A549 treated with RU486 at 1 μM for 4 hours (cell line): ENCODE measurements around the gene MAL. TPM values are rescaled to one million over a fixed set of nuclear protein-coding genes. Genes with fewer than 3 reads are reported as not detected.

ENCODE experiments used
- total RNA-seq: library from RNA; stranded (reverse); fragments of 200-300 nt; extraction: Qiagen RNA extraction; gene quantifications from 5 replicates; pipeline ENCODE4 v1.2.3, GENCODE V29; 2022; ENCODE audit warnings: low read depth

Gene MAL
- total RNA-seq = not detected in 5 replicates

DNA sequence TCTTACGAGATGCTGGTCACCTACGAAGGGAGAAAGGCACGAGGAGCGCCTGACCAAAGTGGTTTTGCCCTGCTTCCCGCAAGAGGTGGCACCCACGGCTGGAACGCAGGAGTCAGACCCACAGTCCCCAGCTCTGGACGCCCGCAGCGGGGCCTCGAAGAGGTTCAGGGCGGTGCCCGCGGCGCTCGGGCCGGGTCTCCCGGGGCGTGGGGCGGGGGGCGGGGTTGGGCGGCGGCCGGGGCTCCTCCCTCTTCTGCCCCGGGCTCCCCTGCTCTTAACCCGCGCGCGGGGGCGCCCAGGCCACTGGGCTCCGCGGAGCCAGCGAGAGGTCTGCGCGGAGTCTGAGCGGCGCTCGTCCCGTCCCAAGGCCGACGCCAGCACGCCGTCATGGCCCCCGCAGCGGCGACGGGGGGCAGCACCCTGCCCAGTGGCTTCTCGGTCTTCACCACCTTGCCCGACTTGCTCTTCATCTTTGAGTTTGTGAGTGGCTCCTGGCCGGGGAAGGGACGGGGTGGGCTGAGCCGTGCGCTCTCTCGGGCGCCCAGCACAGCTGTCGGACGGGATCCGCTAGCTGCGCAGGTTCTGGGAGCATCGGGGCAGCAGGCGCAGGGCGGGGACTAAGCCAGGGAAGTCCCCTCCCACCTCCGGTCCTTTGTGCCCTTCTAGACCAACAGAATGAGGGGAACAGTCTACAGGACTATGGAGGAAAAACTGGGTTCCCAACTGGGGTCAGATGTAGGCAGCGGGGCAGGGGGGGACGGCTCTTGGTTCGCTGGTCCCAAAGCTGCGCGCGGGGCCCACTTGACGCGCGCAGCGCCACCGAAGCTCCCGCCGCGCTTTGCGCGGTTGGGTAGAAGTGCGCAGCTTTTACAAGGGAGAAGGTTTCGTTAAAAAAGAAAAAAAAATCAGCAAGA lies at the start of gene MAL:
TSS of gene MAL (plus strand) at position 303 of the 914 bp plus-strand sequence. CDS start at position 388, 85 bp downstream.

Other genes with a start within 250 kb of the MAL start
- not detected in 5 replicates for gene TEKT4, start 154.3 kb upstream of the MAL start, total RNA-seq
- gene MRPS5, start 96.1 kb downstream of the MAL start, total RNA-seq = 74.0 to 77.7 TPM (median 76.6 TPM) in 5 replicates
- gene ZNF514, start 134.1 kb downstream of the MAL start, total RNA-seq = 4.6 to 7.2 TPM (median 6.2 TPM) in 5 replicates
- 3.1 to 4.1 TPM (median 3.4 TPM) in 5 replicates for gene ZNF2, start 140.1 kb downstream of the MAL start, total RNA-seq
- gene ZNF892, start 181.8 kb downstream of the MAL start, total RNA-seq = 0.23 to 0.51 TPM (median 0.42 TPM) in 5 replicates
- gene PROM2, start 248.7 kb downstream of the MAL start, total RNA-seq = 0.13 TPM in 1 of 5 replicates, not detected in the others